Gastroesophageal sphincter (tissue), 3 donors: Measurements from ENCODE around the gene BCKDK.

Experiments
- EP300 ChIP-seq: sonication (generic); formaldehyde crosslinking; IDR thresholded peaks from one replicate; pipeline ENCODE4 v1.6.1; 2017; ENCODE audit warnings: antibody characterized with exemption, mild to moderate bottlenecking
- POLR2A ChIP-seq, 2 donors: fragments of 450-650 bp; IDR thresholded peaks; one replicate each; pipeline ENCODE4 v1.6.1; 2017; ENCODE audit warnings: antibody characterized with exemption in 2 of 2, mild to moderate bottlenecking in 2 of 2, moderate library complexity in 1 of 2
- POLR2AphosphoS5 ChIP-seq: sonication (generic); formaldehyde crosslinking; IDR thresholded peaks from one replicate; pipeline ENCODE4 v1.6.1; 2017; ENCODE audit warnings: antibody characterized with exemption
- TF ChIP-seq, protein P1 (sequence below), 4 experiments: fragments of 200-600 bp in 2 of 4; fragments of 450-650 bp in 2 of 4; sonication (generic) in 1 of 4; IDR thresholded peaks; one replicate each; pipeline ENCODE4 v1.5.1; 2017 to 2019; ENCODE audit warnings: antibody characterized with exemption in 4 of 4, mild to moderate bottlenecking in 2 of 4, moderate library complexity in 2 of 4

DNA sequence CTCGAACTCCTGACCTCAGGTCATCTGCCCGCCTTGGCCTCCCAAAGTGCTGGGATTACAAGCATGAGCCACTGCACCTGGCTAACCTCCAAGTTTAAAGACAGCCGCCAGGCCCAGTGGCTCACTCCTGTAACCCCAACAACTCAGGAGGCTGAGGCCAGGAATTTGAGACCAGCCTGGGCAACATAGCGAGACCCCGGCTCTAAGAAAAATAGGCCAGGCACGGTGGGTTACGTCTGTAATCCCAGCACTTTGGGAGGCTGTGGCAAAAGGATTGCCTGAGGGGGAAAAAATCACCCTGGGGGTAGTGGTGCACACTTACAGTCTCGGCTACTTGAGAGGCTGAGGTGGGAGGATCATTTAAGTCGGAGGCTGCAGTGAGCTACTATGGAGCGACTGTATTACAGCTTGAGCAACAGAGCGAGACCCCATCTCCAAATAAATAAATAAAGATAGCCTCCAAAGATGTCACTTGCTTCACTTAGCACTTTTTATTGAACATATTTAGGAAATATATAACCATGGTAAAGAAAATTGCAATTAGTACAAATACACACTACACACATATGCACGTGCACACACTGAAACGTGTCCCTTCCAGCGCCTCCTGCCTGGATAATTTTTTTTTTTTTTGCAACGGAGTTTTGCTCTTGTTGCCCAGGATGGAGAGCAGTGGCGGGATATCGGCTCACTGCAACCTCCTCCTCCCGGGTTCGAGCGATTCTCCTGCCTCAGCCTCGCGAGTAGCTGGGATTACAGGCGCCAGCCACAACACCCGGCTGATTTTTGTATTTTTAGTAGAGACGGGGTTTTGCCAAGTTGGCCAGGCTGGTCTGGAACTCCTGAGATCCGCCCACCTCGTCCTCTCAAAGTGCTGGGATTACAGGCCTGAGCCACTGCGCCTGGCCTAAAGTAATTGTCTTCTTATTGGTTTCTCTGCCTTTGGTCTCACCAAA lies 1.4 kb upstream of the BCKDK start:
- TF ChIP-seq, protein P1, sequence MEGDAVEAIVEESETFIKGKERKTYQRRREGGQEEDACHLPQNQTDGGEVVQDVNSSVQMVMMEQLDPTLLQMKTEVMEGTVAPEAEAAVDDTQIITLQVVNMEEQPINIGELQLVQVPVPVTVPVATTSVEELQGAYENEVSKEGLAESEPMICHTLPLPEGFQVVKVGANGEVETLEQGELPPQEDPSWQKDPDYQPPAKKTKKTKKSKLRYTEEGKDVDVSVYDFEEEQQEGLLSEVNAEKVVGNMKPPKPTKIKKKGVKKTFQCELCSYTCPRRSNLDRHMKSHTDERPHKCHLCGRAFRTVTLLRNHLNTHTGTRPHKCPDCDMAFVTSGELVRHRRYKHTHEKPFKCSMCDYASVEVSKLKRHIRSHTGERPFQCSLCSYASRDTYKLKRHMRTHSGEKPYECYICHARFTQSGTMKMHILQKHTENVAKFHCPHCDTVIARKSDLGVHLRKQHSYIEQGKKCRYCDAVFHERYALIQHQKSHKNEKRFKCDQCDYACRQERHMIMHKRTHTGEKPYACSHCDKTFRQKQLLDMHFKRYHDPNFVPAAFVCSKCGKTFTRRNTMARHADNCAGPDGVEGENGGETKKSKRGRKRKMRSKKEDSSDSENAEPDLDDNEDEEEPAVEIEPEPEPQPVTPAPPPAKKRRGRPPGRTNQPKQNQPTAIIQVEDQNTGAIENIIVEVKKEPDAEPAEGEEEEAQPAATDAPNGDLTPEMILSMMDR (IDR thresholded peaks at IDR 0.05) = no peak
- no peak for TF ChIP-seq EP300
- TF ChIP-seq POLR2A (IDR thresholded peaks at IDR 0.05) = no peak
- no peak for TF ChIP-seq POLR2AphosphoS5
